Spinal cord (tissue), 10 donors: Measurements from ENCODE around the gene MITD1. TPM values are rescaled to one million over a fixed set of nuclear protein-coding genes. Genes with fewer than 3 reads are reported as not detected.
"Not testable (repeated sequence)": the region's sequence is repeated elsewhere in the genome, so short reads cannot be mapped to it uniquely, and the experiment has no call there.

ENCODE experiments used
- DNase-seq, 6 donors: peaks; one replicate each; pipeline versions ENCODE4 v3.0.0 to v3.0.0-alpha.2; 2013 to 2015; ENCODE audit warnings: low spot score in 6 of 6, low read depth in 4 of 6
- H3K27ac ChIP-seq: one replicate; pipeline ENCODE4 v1.5.1; 2013; ENCODE audit warnings: low read depth, low read length, control low read depth
- H3K27me3 ChIP-seq: one replicate; pipeline ENCODE4 v1.6.1; 2013; ENCODE audit warnings: low read length; ENCODE audit not compliant: control insufficient read depth, insufficient read depth
- H3K36me3 ChIP-seq: one replicate; pipeline ENCODE4 v1.6.1; 2013; ENCODE audit warnings: low read length; ENCODE audit not compliant: control insufficient read depth, insufficient read depth
- H3K4me1 ChIP-seq: one replicate; pipeline ENCODE4 v1.6.1; 2013; ENCODE audit warnings: low read length; ENCODE audit not compliant: control insufficient read depth, insufficient read depth
- H3K4me3 ChIP-seq: one replicate; pipeline ENCODE4 v1.5.1; 2013; ENCODE audit warnings: low read depth, low read length, control low read depth
- H3K9me3 ChIP-seq: one replicate; pipeline ENCODE4 v1.6.1; 2013; ENCODE audit warnings: low read length; ENCODE audit not compliant: control insufficient read depth, insufficient read depth
- WGBS: methylation state at CpG from one replicate; pipeline ENCODE4 v1.1.5; 2013; ENCODE audit warnings: missing lambda C conversion rate; ENCODE audit not compliant: insufficient coverage; 5-methylcytosine and 5-hydroxymethylcytosine counted together
- polyA plus RNA-seq, 2 donors: library from polyadenylated mRNA; unstranded; fragments of 120-200 nt; gene quantifications; one replicate each; pipeline ENCODE4 v1.2.1, GENCODE V29; 2013; ENCODE audit not compliant: insufficient read length in 2 of 2
- small RNA-seq: library from RNA; depleted of rRNA; stranded (forward); fragments of <200 nt; gene quantifications from one replicate; pipeline ENCODE3, GENCODE V24; 2014; ENCODE audit warnings: low replicate concordance
- total RNA-seq, 2 donors: library from RNA; depleted of rRNA in 1 of 2; stranded (reverse); fragments of 120-200 nt in 1 of 2; fragments of >200 nt in 1 of 2; gene quantifications; one replicate each; pipeline versions ENCODE4 v1.2.3 to v1.2.4, GENCODE V29; 2013 to 2014
- donor health status: healthy.

Gene MITD1
- total and polyA plus RNA-seq, 4 donors = 24.4 to 37.7 (median 31.7) TPM

GRCh38 chr2:99140056-99140859 lies 40.6 kb downstream of the MITD1 start:
- DNase-seq = peak in 2 of 6 donors; percentile 1 to 22
- 2% methylated on average over 9 of the region's 17 CpGs for WGBS
- Histone ChIP-seq H3K27me3 (no peaks in the 10 kb centered on the region), H3K4me3 (peak overlapping the region; percentile 91), H3K36me3 (peaks cover under 1% of the 10 kb centered on the region), H3K4me1 (peaks cover 6% of the 10 kb centered on the region), H3K27ac (peak overlapping the region; percentile 11), H3K9me3 (no peaks in the 10 kb centered on the region)

DNA sequence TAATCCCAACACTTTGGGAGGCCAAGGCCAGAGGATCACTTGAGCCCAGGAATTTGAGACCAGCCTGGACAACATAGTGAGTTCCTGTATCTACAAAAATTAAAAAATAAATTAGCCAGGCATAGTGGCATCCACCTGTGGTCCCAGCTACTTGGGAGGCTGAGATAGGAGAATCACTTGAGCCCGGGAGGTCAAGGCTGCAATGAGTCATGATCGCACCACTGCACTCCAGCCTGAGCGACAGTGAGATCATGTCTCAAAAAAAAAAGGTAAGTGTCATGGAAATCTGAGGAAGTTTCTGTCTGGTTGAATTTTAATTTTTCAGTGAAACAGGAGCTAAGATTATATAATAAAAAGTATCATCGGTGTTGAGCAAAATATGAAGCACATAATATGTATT lies 41.9 kb downstream of the MITD1 start:
- 97% methylated on average over 3 of the region's 4 CpGs for WGBS
- H3K27me3 ChIP-seq = no peaks in the 10 kb centered on the region
- H3K4me1 ChIP-seq = peaks cover 6% of the 10 kb centered on the region
- H3K9me3 ChIP-seq = no peaks in the 10 kb centered on the region
- H3K27ac ChIP-seq = no peak overlapping the region
- no peak for DNase-seq
- no peaks in the 10 kb centered on the region for H3K36me3 ChIP-seq
- H3K4me3 ChIP-seq = no peak overlapping the region

GRCh38 chr2:99135044-99135556 lies 45.8 kb downstream of the MITD1 start:
- H3K27ac ChIP-seq, H3K36me3 ChIP-seq, H3K27me3 ChIP-seq, H3K9me3 ChIP-seq, H3K4me3 ChIP-seq, DNase-seq, H3K4me1 ChIP-seq: not testable (repeated sequence)
- 100% methylated on average over 1 of the region's 2 CpGs for WGBS

GRCh38 chr2:99127981-99128380 lies 52.9 kb downstream of the MITD1 start:
- 64% methylated on average over 1 of the region's 2 CpGs for WGBS
- H3K27ac ChIP-seq = no peak overlapping the region

More at GRCh38 chr2:99127981-99128380, 52.9 kb downstream of the MITD1 start:
- no peak overlapping the region for H3K4me3 ChIP-seq
- no peaks in the 10 kb centered on the region for H3K27me3 ChIP-seq
- peaks cover 10% of the 10 kb centered on the region for H3K9me3 ChIP-seq
- DNase-seq = no peak
- H3K36me3 ChIP-seq = peaks cover 9% of the 10 kb centered on the region
- no peaks in the 10 kb centered on the region for H3K4me1 ChIP-seq

Small RNA genes lying within 50 kb of the gene (small RNA-seq; reads per million reads assigned to genes)
- gene AC092587.1 = not detected

Other genes starting within 250 kb of the MITD1 start
- gene CRACDL, start 244.8 kb downstream of the MITD1 start, total RNA-seq = 1 to 10 TPM; 1.9 to 2.1 TPM
- 1 to 10 TPM; 2.7 to 3.9 TPM for gene CRACDL, start 244.8 kb downstream of the MITD1 start, polyA plus RNA-seq
- 1 to 10 TPM; 2.8 to 5.7 TPM for gene C2orf15, start 39.4 kb downstream of the MITD1 start, total RNA-seq
- 1 to 10 TPM; 3.4 to 4.6 TPM for gene C2orf15, start 39.4 kb downstream of the MITD1 start, polyA plus RNA-seq
- gene TSGA10, start 26.1 kb downstream of the MITD1 start, total RNA-seq = 10 to 100 TPM; 12.4 to 20.6 TPM
- gene TSGA10, start 26.1 kb downstream of the MITD1 start, polyA plus RNA-seq = 10 to 100 TPM in 1 of 2 donors, 1 to 10 TPM in 1; 9.9 to 10.2 TPM
- 10 to 100 TPM; 11.0 to 11.8 TPM for gene LIPT1, start 26.1 kb downstream of the MITD1 start, total RNA-seq
- gene LIPT1, start 26.1 kb downstream of the MITD1 start, polyA plus RNA-seq = 1 to 10 TPM; 7.5 to 9.5 TPM
- 10 to 100 TPM; 34.9 to 53.1 TPM for gene MRPL30, start 126 bp upstream of the MITD1 start, total RNA-seq
- gene MRPL30, start 126 bp upstream of the MITD1 start, polyA plus RNA-seq = 10 to 100 TPM; 35.9 to 39.5 TPM
- gene LYG2, start 74.6 kb upstream of the MITD1 start, total RNA-seq = not detected
- gene LYG2, start 74.6 kb upstream of the MITD1 start, polyA plus RNA-seq = under 1 TPM; 0.33 to 0.98 TPM
- 1 to 10 TPM in 1 of 2 donors, under 1 TPM in 1; 0.69 to 2.1 TPM for gene LYG1, start 120.1 kb upstream of the MITD1 start, total RNA-seq
- 1 to 10 TPM; 1.7 to 3.0 TPM for gene LYG1, start 120.1 kb upstream of the MITD1 start, polyA plus RNA-seq
- gene TXNDC9, start 155.3 kb upstream of the MITD1 start, total RNA-seq = 10 to 100 TPM; 41.4 to 54.6 TPM
- 10 to 100 TPM; 31.7 to 39.2 TPM for gene TXNDC9, start 155.3 kb upstream of the MITD1 start, polyA plus RNA-seq
- 10 to 100 TPM; 21.5 to 24.9 TPM for gene EIF5B, start 156.3 kb upstream of the MITD1 start, total RNA-seq
- 10 to 100 TPM; 52.4 to 57.1 TPM for gene EIF5B, start 156.3 kb upstream of the MITD1 start, polyA plus RNA-seq